Skeletal muscle cell (primary cell): Measurements from ENCODE around the gene SOCS2.
"Not testable (repeated sequence)": the region's sequence is repeated elsewhere in the genome, so short reads cannot be mapped to it uniquely, and the experiment has no call there.

Experiments used
- DNase-seq: peaks from one replicate; pipeline ENCODE4 v3.0.0-alpha.2; 2010; ENCODE audit warnings: low read depth
- H3K4me3 ChIP-seq: 2 replicates; pipeline ENCODE4 v1.5.1; 2011; ENCODE audit warnings: low read depth, mild to moderate bottlenecking, control low read depth, low read length, moderate library complexity

Gene SOCS2, protein sequence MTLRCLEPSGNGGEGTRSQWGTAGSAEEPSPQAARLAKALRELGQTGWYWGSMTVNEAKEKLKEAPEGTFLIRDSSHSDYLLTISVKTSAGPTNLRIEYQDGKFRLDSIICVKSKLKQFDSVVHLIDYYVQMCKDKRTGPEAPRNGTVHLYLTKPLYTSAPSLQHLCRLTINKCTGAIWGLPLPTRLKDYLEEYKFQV

DNA sequence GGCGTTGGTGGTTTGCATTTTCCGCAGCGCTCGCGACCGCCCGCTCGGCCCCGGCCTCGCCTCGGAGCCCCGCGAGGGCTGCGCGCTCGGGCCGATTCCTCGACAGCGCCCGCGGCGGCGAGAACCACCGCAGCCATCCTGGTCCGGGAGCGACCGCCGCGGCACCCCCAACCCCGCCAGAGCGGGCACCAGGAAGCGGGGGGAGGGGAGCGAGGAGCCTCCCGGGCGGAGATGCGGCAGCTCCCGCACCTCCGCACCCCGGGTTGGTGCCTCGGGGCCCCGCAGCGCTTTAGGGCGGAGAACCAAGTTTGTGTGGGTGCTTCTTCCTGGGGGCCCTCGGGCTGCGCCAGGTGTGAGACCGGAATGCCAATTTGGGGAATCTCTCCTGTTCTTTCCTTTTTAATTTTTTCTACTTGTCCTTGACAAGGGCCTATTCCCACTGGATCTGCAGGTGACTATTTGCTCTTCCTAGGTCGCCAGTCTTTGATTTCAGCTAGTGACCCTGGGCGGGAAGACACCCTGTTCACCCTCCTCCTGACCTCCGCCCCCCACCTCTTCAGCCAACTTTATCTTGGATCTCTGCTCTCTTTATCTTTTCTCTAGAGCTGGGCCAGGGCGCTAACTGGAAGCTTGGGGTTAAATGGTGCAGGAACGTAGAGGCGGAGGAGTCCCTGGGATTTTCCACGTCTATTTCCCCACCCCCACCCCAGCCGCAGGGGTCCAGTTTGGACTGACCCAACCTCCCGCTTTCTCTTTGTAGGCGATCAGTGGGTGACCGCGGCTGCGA lies at the start of gene SOCS2:
Gene SOCS2, plus strand, starts transcription at position 751 of the 787 bp plus-strand sequence. CDS start 223 bp downstream, outside the sequence.
- peak within 1 kb of the TSS; percentile 80 for H3K4me3 ChIP-seq
- no peak for DNase-seq

DNA sequence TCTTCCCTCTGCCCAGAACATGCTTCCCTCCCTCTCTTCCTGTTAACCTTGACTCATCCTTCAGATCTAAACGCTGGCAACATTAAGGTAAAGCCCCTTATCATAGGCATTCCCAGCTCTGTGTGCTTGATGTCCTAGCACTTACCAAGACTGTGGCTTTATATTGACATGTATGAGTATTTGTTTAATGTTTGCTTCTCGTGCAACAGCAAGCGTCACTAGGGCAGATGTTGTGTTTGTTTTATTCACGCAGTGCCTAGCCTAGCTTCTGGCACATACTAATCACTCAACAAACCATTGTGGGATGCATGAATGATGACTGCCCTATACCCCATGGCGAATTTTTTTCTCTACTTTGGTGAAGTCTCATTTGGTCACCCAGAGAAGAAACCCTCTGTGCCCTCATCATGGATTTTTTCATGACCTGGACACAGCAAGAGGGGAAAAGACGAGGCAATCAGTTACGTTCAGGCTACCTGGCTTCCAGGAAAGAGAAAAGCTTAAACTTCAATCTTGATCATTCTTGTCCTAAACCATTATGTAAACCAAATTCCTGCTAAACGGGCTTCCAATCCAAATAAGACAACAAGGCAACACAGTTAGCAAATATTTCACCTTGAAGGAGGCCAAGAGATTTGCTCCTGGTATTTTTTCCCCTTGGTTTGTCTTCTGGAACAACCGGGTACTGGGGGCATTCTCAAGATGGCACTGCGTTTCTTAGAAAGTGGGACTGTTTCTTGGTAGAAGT lies 47.9 kb upstream of the SOCS2 start:
- H3K4me3 ChIP-seq: no peak overlapping the region
- no peak for DNase-seq

DNA sequence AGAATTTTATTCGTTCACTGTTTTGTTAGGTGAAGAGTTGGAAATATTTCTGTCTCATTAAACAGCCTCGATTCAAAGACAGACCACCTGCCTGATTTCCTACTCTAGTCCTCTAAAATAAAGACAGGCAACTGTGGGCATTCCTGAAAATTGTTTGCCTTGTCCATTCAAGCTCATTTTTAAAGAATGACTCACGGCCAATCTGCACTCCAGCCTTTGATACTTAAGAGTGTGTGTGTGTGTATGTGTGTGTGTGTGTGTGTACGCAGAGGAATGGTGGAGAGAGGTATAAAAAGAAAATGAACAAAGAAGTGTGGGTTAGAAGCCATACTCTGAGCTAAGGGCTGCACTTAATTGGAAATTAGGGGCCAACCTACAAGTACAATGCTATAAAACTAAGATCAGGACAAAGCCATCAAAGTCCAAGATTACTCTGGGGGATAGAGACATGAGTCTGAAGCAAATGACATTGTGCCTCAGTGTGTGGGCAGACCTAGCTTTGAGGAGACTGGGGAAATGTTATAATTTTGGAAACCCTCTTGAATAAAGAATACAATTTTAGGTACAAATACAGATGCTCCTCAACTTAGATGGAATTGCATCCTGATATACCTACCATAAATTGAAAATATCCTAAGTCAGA lies 45.6 kb upstream of the SOCS2 start:
- H3K4me3 ChIP-seq: no peak overlapping the region
- peak; percentile 83 for DNase-seq

DNA sequence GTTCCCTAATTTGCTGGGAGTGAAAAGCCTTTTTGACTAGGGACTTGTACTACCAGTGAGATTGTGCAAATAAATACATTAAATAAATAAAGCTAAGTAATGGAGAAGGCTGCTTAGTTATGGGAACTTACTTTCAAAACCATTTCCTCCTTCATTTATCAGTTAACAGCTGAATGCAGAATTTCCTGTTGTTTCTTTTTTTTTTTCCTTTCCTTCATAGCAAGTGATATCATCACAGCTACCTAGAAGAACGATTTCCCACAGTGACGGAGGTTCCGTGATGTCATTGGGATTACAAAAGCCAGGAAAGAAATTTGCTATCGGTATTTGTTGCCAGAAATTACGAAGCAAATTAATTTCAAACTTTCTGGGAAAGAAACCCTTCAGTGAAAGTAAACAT lies 42.1 kb upstream of the SOCS2 start:
- no peak overlapping the region for H3K4me3 ChIP-seq
- DNase-seq: no peak

DNA sequence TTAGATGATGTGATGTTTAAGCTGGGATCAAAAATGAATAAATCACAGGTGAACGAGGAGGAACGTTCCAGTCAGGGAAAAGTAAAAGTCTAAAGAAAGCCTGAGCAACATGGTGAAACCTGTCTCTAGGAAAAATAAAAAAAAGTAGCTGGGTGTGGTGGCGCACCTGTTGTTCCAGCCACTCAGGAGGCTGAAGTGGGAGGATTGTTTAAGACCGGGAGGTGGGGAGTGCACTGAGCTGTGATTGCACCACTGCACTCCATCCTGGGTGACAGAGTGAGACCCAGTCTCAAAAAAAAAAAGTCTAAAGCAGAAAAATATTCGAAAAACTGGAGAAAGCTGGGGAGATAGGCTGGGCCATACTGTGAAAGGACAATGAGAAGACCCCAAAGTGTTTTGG lies 39.2 kb upstream of the SOCS2 start:
- no peak for DNase-seq

DNA sequence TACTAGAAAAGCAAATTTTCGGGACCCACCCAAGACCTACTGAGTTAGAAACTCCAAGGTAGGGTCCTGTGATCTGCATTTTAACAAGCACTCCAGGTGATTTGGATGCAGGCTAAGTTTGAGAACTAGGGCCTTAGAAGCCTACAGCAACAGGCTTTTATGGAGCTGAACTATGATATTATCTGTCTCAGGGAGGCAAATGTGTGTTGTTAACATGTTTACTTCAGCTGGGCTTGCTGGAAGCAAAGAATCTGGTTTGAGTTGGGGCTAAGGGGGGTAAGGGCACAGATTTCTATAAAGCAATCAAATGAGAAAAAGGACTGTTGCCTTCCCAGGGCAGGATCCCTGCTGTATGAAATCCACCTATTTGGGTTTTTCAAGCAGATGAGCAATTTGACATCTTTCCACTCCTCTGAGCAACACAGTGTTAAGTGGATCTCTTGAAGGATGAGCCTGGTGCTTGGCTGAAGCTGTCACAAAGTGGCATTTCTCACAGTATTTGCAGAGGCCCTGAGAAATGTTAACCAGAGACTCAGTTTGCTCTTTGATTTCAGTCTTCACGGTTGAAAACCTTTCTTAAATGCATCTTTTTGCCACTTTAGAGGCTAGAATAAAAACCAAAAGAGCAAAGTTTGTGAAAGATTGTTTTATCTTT lies 36.2 kb upstream of the SOCS2 start:
- H3K4me3 ChIP-seq: no peak overlapping the region
- no peak for DNase-seq

More for the DNA sequence above, 39.2 kb upstream of the SOCS2 start:
- H3K4me3 ChIP-seq: no peak overlapping the region

DNA sequence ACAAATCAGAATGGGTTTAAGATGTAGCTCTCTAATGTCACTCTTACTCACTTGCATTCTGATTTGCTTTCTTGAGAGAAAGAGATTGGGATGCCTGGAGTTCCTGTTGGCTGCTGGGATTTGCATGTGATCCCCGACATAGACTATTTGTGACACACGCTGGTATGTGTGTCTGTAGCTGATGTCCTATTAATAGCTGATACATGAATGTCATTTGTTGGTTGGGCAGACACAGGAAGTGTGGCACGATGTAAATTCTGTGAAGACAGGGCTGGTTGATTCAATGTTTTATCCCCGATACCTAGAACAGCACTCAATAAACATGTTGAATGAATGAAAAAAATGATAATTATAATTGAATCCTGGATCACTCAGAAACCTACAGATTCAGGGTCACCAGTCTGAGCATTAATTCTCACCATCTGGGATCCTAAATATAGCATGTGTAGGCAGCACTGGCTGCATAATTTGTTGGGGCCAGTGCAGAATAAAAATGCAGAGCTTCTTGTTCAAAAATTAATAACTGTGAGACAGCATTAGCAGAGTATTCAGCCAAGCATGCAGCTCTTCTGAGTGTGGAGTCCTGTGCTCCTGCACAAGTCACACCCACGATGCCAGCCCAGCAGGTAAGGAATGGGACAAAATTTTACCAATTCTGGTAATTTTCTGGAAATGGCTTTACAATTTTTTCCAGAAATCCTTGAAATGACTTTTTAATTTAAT lies 35.5 kb upstream of the SOCS2 start:
- no peak for DNase-seq
- H3K4me3 ChIP-seq: no peak overlapping the region

DNA sequence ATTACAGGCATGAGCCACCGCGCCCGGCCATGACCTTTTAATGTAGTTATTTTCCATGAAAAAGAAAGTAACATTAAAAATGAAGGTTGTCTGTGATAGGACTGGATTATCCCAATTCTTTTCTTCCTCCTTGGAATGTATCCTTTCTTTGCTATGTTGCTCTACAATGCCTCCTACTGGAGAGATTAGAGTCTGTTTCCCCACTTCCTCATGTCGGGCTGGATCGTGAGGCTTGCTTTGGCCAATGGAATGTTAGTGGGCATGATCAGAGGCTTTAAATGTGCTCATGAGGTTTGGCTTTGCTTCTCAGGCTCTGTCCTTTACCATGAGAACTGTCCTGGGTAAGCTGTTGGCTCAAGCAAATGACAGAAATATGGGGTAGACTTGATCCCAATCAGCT lies 34.7 kb upstream of the SOCS2 start:
- no peak for DNase-seq
- no peak overlapping the region for H3K4me3 ChIP-seq

DNA sequence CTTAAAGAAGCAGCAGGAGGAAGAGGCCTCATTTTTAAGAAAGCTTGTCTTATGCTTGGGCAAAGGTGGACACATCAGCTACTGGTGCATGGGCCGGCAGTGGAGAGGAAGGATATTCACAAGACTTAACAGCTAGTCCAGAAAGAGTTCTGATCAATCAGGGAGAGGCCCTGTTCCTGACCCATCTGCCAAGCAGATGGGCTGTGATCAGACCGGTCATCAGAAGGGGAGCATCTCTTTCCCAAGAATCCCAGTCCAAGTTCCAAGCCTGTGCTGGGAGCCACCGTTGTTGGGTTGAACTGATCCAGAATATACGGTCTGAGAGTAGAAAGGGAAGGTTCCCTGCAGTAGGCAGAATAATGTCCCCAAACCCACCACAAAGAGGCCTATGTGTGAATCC lies 32.7 kb upstream of the SOCS2 start:
- no peak for DNase-seq
- H3K4me3 ChIP-seq: no peak overlapping the region

DNA sequence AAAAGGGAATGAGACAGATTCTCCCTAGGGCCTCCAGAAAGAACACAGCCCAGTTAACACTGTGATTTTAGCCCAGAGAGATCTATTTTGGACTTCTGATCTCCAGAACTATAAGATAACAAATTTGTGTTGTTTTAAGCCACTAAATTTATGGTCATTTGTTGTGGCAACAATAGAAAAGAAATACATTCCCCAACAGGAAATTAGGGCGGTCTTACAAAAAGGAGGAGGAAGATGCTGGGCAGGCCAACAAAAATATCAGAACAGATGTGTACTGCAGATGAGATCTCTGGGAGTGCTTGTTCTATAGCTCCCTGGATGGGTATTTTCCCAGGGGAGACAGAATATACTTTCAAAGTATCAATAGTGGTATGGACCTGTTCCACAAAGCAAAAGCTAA lies 32.0 kb upstream of the SOCS2 start:
- H3K4me3 ChIP-seq: no peak overlapping the region
- no peak for DNase-seq

DNA sequence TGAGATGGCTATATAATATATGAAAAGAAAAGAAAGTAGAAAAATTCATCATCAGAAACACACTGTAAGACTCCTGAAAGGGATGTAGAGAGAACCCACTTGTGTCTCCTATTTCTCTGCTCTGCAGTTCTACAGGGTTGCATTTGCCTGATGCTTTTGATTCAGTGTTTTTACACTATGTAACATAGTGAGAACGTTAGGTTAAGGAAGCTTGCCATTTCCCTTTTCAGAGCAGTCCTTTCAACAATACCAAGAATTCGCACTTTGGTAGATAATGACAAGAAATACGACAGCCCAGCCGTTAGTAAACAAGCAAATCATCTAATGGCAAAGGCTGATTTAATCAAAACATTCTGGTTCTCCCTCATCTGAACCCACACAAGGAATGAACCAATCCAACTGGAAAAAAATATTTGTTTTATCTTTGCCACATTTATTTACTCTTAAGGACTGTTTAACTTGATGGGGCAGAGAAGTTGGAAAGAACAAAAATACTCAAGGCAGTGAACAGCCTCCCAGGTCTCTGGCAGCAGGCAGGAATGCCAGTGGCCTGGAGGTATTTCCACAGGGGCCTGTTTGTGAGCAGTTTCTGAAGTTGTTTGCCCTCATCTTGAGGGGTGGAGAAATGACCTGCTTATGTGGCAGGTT lies 30.8 kb upstream of the SOCS2 start:
- no peak for DNase-seq
- no peak overlapping the region for H3K4me3 ChIP-seq

DNA sequence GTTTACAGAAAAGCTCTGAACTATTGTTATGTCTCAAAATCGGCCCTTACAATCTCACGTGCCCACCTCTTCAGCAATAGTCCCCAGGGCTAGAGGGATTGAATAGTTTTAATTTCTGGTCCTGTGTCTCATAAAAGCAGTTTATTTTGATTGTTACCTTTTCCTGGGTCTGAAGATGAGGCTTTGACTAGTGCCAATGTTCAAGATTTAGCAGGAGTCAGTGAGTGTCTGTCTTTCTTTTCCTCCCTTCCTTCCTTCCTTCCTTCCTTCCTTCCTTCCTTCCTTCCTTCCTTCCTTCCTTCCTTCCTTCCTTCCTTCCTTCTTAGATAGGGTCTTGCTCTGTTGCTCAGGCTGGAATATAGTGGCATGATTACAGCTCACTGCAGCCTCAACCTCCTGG lies 24.7 kb upstream of the SOCS2 start:
- no peak for DNase-seq
- H3K4me3 ChIP-seq: no peak overlapping the region

DNA sequence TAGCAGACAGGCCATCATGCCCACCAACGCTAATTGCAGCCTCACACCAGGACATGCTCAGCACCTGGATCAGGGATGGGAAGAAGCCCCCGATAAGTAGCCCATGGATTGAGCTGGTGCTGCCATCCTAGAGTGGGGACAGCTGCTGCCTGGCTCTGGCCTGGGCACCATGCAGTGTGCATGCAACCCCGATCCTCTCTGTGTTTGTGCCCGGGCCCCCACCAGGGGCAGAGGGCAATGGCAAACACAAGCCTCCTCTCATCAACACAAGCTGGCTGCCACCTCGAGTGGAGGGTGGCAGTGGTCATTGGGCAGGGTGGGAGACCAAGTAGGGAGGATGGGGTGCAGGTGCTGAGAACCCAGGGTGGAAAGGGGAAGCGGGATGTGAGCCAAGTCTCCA lies 23.3 kb upstream of the SOCS2 start:
- H3K4me3 ChIP-seq: no peak overlapping the region
- DNase-seq: no peak

DNA sequence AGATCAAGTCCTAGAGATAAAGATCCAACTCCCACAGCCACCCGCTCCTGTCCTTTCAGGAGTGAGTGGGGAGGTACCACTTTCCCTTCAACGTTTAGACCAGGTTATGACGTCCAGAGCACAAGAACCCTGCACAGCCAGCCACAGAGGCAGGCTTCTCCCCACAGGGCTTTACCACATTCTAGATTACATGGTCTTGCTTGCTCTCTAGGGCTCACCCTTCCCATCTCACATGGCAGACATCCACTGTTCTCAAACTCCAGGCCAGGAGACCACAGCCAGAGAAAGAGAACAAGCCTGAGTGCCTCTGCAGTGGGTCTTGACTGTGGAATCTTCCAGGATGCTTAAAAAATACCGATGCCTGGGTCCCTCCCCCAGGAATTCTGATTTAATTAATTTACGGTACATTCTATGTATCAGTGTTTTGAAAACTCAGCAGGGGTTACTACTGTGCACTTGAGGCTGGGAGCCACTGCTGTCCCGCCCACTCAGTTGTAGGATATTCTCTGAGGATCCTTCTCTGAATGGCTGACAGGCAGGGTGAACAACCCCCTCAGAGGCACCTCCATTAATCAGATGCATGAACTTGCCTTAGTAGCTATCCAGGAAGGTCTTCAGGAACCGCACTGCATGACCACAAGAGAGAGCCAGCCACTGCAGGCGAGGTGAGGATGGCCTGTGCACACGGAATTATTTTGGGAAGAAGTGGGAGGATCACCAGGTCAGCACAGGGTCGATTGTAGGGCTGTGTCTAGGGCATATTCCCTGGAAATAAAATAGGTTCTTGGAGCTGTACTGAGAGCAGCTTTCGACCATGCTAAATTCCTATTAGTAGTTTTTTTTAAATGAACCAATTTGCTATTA lies 21.5 kb upstream of the SOCS2 start:
- no peak for DNase-seq
- H3K4me3 ChIP-seq: no peak overlapping the region

DNA sequence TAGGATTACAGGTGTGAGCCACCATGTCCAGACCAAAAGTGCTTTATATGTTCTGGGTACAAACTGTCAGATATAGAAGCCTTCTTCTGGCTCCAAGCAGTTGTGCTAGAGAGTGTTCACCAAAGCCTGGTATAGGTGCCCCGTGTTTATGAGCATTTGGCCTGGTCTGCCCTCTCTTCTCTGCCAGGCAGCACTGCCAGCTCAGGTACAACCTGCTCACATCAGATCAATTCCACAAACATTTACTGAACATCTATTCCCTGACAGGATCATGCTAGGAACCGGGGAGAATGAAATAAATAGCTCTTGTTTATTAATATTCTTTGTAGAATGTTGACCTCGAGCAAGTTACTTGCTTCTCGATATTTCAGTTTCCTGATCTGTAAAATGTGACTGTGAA lies 20.0 kb upstream of the SOCS2 start:
- no peak overlapping the region for H3K4me3 ChIP-seq
- no peak for DNase-seq

DNA sequence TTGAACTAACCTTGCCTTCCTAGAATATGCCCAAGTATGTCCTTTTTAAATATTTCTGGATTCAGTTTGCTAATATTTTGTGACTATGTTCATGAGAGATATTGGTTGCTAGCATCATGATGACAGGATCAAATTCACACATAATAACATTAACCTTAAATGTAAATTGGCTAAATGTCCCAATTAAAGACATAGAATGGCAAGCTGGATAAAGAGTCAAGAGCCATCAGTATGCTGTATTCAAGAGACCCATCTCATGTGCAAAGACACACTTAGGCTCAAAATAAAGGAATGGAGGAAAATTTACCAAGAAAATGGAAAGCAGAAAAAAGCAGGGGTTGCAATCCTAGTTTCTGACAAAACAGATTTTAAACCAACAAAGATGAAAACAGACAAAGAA lies 14.6 kb upstream of the SOCS2 start:
- H3K4me3 ChIP-seq, DNase-seq: not testable (repeated sequence)

DNA sequence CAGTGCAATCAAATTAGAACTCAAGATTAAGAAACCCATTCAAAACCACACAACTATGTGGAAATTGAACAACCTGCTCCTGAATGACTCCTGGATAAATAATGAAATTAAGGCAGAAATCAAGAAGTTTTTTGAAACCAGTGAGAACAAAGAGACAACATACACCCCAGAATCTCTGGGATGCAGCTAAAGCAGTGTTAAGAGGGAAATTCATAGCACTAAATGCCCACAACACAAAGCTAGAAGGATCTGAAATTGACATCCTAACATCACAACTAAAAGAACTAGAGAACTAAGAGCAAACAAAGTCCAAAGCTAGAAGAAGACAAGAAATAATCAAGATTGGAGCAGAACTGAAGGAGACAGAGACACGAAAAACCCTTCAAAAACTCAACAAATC lies 13.8 kb upstream of the SOCS2 start:
- not testable (repeated sequence) for H3K4me3 ChIP-seq, DNase-seq
